AML-193 (cell line): ENCODE data around the gene CHAF1B.
A peak's percentile ranks its signal among the peaks of the same experiment; 100 is the strongest.
"Not testable (repeated sequence)": the region's sequence is repeated elsewhere in the genome, so short reads cannot be mapped to it uniquely, and the experiment has no call there.

Source experiments
- DNase-seq, 2 experiments: peaks; one replicate each; lab custom pipeline; 2025; lab: John Stamatoyannopoulos, UW

Gene CHAF1B

GRCh38 chr21:36385233-36386030 is at the start of gene CHAF1B:
Gene CHAF1B (plus strand): TSS chr21:36385392. CDS start chr21:36386137, 745 bp downstream.
- peak; percentile 16 to 45 for DNase-seq

- DNase-seq: no peak
These were observed 48.1 kb upstream of the CHAF1B start for GRCh38 chr21:36337099-36337509.

- DNase-seq: no peak
These were observed 46.2 kb upstream of the CHAF1B start for GRCh38 chr21:36338975-36339374.

- DNase-seq: not testable (repeated sequence)
These were observed 42.6 kb upstream of the CHAF1B start for GRCh38 chr21:36342581-36342980.

GRCh38 chr21:36344931-36345330 is 40.3 kb upstream of the CHAF1B start:
- DNase-seq: no peak

- no peak for DNase-seq
These were observed 37.8 kb upstream of the CHAF1B start for GRCh38 chr21:36347278-36347961.

- no peak for DNase-seq
These were observed 37.2 kb upstream of the CHAF1B start for GRCh38 chr21:36347962-36348328.

GRCh38 chr21:36349315-36349714 is 35.9 kb upstream of the CHAF1B start:
- DNase-seq: no peak

GRCh38 chr21:36350282-36350910 is 34.8 kb upstream of the CHAF1B start:
- DNase-seq: no peak

GRCh38 chr21:36354918-36355680 is 30.1 kb upstream of the CHAF1B start:
- DNase-seq: no peak

- no peak for DNase-seq
These were observed 29.3 kb upstream of the CHAF1B start for GRCh38 chr21:36355868-36356267.

- no peak for DNase-seq
These were observed 26.0 kb upstream of the CHAF1B start for GRCh38 chr21:36359185-36359584.

- no peak for DNase-seq
These were observed 16.0 kb upstream of the CHAF1B start for GRCh38 chr21:36369064-36369685.

GRCh38 chr21:36375994-36376393 is 9.2 kb upstream of the CHAF1B start:
- DNase-seq: no peak

- no peak for DNase-seq
These were observed 7.8 kb upstream of the CHAF1B start for GRCh38 chr21:36377391-36377842.

- DNase-seq: no peak
These were observed 5.9 kb upstream of the CHAF1B start for GRCh38 chr21:36379251-36379650.

GRCh38 chr21:36381841-36382589 is 3.2 kb upstream of the CHAF1B start:
- DNase-seq: no peak

GRCh38 chr21:36382722-36383121 is 2.5 kb upstream of the CHAF1B start:
- not testable (repeated sequence) for DNase-seq

- no peak for DNase-seq
These were observed 333 bp upstream of the CHAF1B start for GRCh38 chr21:36384885-36385232.

- DNase-seq: no peak
These were observed 945 bp downstream of the CHAF1B start for GRCh38 chr21:36386031-36386642.

- no peak for DNase-seq
These were observed 2.9 kb downstream of the CHAF1B start for GRCh38 chr21:36388096-36388495.
